ENCODE results near the gene UBR1.
"Not testable (repeated sequence)": the region's sequence is repeated elsewhere in the genome, so short reads cannot be mapped to it uniquely, and the experiment has no call there.

Gene UBR1

GRCh38 chr15:43105778-43106485, at the start of gene UBR1:
Gene UBR1 (minus strand): TSS chr15:43106038. CDS start chr15:43106022, 16 bp downstream.
- DNase-seq = peak; percentile 93

- peak; percentile 20 for DNase-seq
Observed at GRCh38 chr15:43153269-43153668, 47.4 kb upstream of the UBR1 start.

GRCh38 chr15:43151688-43152087, 45.9 kb upstream of the UBR1 start:
- no peak for DNase-seq

GRCh38 chr15:43150191-43150929, 44.5 kb upstream of the UBR1 start:
- DNase-seq = peak; percentile 57

- no peak for DNase-seq
Observed at GRCh38 chr15:43146184-43146583, 40.3 kb upstream of the UBR1 start.

- DNase-seq = peak; percentile 28
Observed at GRCh38 chr15:43144512-43144911, 38.7 kb upstream of the UBR1 start.

GRCh38 chr15:43143203-43143941, 37.5 kb upstream of the UBR1 start:
- peak; percentile 32 for DNase-seq

GRCh38 chr15:43135351-43135750, 29.5 kb upstream of the UBR1 start:
- DNase-seq = no peak

- no peak for DNase-seq
Observed at GRCh38 chr15:43134157-43134635, 28.4 kb upstream of the UBR1 start.

- peak; percentile 94 for DNase-seq
Observed at GRCh38 chr15:43133430-43134156, 27.8 kb upstream of the UBR1 start, which contains the start of gene TMEM62. Gene TMEM62 (plus strand): TSS chr15:43133586. CDS start chr15:43133803, 217 bp downstream.

- DNase-seq = no peak
Observed at GRCh38 chr15:43132830-43133429, 27.1 kb upstream of the UBR1 start.

GRCh38 chr15:43128980-43129335, 23.1 kb upstream of the UBR1 start:
- DNase-seq = peak; percentile 48

- not testable (repeated sequence) for DNase-seq
Observed at GRCh38 chr15:43128174-43128979, 22.5 kb upstream of the UBR1 start.

GRCh38 chr15:43127752-43128151, 21.9 kb upstream of the UBR1 start:
- no peak for DNase-seq

GRCh38 chr15:43126356-43126755, 20.5 kb upstream of the UBR1 start:
- DNase-seq = peak; percentile 66

- DNase-seq = no peak
Observed at GRCh38 chr15:43125100-43125661, 19.3 kb upstream of the UBR1 start.

GRCh38 chr15:43121863-43122262, 16.0 kb upstream of the UBR1 start:
- DNase-seq = no peak

GRCh38 chr15:43118829-43119228, 13.0 kb upstream of the UBR1 start:
- DNase-seq = no peak

- no peak for DNase-seq
Observed at GRCh38 chr15:43118286-43118685, 12.4 kb upstream of the UBR1 start.

- DNase-seq = no peak
Observed at GRCh38 chr15:43111354-43111753, 5.5 kb upstream of the UBR1 start.

- DNase-seq = peak; percentile 66
Observed at GRCh38 chr15:43107751-43108150, 1.9 kb upstream of the UBR1 start.
